Measurements from ENCODE around the gene PMM2. TPM values are rescaled to one million over a fixed set of nuclear protein-coding genes. Genes with fewer than 3 reads are reported as not detected.

Gene PMM2
- polyA plus RNA-seq, 1 donor (not counting 4 experiments of a cell fraction or from before 2014, with no cell fraction given): 38.6 TPM

- Histone ChIP-seq H3K9me1 (ENCODE audit: control insufficient read depth, extremely low read depth, insufficient read depth, low read length) (peaks cover 2% of the 10 kb centered on the region), H3K36me3 (ENCODE audit: control insufficient read depth in 2 of 2, extremely low read depth in 1 of 2, insufficient read depth in 2 of 2, low read length in 2 of 2) (peaks cover 19 to 31% of the 10 kb centered on the region in 2 experiments), H4K20me1 (ENCODE audit: control insufficient read depth, extremely low read depth, insufficient read depth, low read length) (peaks cover 4% of the 10 kb centered on the region), H2AFZ (ENCODE audit: control insufficient read depth, low read length) (no peak overlapping the region), H3K27me3 (ENCODE audit: control insufficient read depth, extremely low read depth, insufficient read depth, low read length) (no peaks in the 10 kb centered on the region), H3K4me1 (ENCODE audit: control insufficient read depth, extremely low read depth, insufficient read depth, low read length) (peaks cover 13% of the 10 kb centered on the region), H3K4me2 (ENCODE audit: control insufficient read depth, extremely low read depth, insufficient read depth, low read depth, low read length) (no peak overlapping the region), H3K4me3 (ENCODE audit: control insufficient read depth in 2 of 3, extremely low read depth in 1 of 3, insufficient read depth in 2 of 3, low read depth in 1 of 3, low read length in 3 of 3) (no peak overlapping the region), H3K9ac (ENCODE audit: control insufficient read depth, extremely low read depth, insufficient read depth, low read length) (no peak overlapping the region), H3K79me2 (ENCODE audit: control insufficient read depth, insufficient read depth, low read length) (peaks cover 17% of the 10 kb centered on the region), H3K9me3 (ENCODE audit: control insufficient read depth, low read depth, low read length) (no peaks in the 10 kb centered on the region), H3K27ac (ENCODE audit: control insufficient read depth, insufficient read depth, low read length) (no peak overlapping the region)
- FAIRE-seq: no peak
- no peak for DNase-seq (ENCODE audit: low read depth, low spot score)
- TF ChIP-seq EZH2 (IDR thresholded peaks at IDR 0.05; ENCODE audit: low read length) (no peak), CTCF (optimal IDR thresholded peaks at IDR 0.05 in 1 of 3, IDR thresholded peaks at IDR 0.05 in 1 of 3, conservative IDR thresholded peaks at IDR 0.05 in 1 of 3; ENCODE audit: extremely low read depth in 1 of 3, insufficient read depth in 2 of 3, low read length in 3 of 3) (no peak)
- dilution Hi-C loops (cut with MboI; ENCODE audit: extremely low pct_ligation_motif_present, low sequenced_read_pairs): no loop called here
Measured at GRCh38 chr16:8826278-8826879, 28.7 kb downstream of the PMM2 start.

GRCh38 chr16:8828541-8829165 is 31.0 kb downstream of the PMM2 start:
- Histone ChIP-seq H4K20me1 (ENCODE audit: control insufficient read depth, extremely low read depth, insufficient read depth, low read length) (peaks cover 4% of the 10 kb centered on the region), H3K9me3 (ENCODE audit: control insufficient read depth, low read depth, low read length) (no peaks in the 10 kb centered on the region), H3K9me1 (ENCODE audit: control insufficient read depth, extremely low read depth, insufficient read depth, low read length) (peaks cover 2% of the 10 kb centered on the region), H3K27ac (ENCODE audit: control insufficient read depth, insufficient read depth, low read length) (peak overlapping the region; percentile 65), H3K4me2 (ENCODE audit: control insufficient read depth, extremely low read depth, insufficient read depth, low read depth, low read length) (peak overlapping the region; percentile 65), H3K4me1 (ENCODE audit: control insufficient read depth, extremely low read depth, insufficient read depth, low read length) (peaks cover 13% of the 10 kb centered on the region), H3K27me3 (ENCODE audit: control insufficient read depth, extremely low read depth, insufficient read depth, low read length) (no peaks in the 10 kb centered on the region), H3K9ac (ENCODE audit: control insufficient read depth, extremely low read depth, insufficient read depth, low read length) (no peak overlapping the region), H3K36me3 (ENCODE audit: control insufficient read depth in 2 of 2, extremely low read depth in 1 of 2, insufficient read depth in 2 of 2, low read length in 2 of 2) (peaks cover 19 to 39% of the 10 kb centered on the region in 2 experiments), H2AFZ (ENCODE audit: control insufficient read depth, low read length) (no peak overlapping the region), H3K4me3 (ENCODE audit: control insufficient read depth in 2 of 3, extremely low read depth in 1 of 3, insufficient read depth in 2 of 3, low read depth in 1 of 3, low read length in 3 of 3) (no peak overlapping the region), H3K79me2 (ENCODE audit: control insufficient read depth, insufficient read depth, low read length) (peaks cover 31% of the 10 kb centered on the region)
- FAIRE-seq (peak; percentile 86), DNase-seq (ENCODE audit: low read depth, low spot score) (no peak)
- dilution Hi-C loops (cut with MboI; ENCODE audit: extremely low pct_ligation_motif_present, low sequenced_read_pairs): no loop called here
- TF ChIP-seq CTCF (optimal IDR thresholded peaks at IDR 0.05 in 1 of 3, IDR thresholded peaks at IDR 0.05 in 1 of 3, conservative IDR thresholded peaks at IDR 0.05 in 1 of 3; ENCODE audit: extremely low read depth in 1 of 3, insufficient read depth in 2 of 3, low read length in 3 of 3) (no peak), EZH2 (IDR thresholded peaks at IDR 0.05; ENCODE audit: low read length) (no peak)

All from keratinocyte (primary cell).